Liver (tissue), 3 donors: Measurements from ENCODE around the gene WIPF2.

Source experiments
- JUND ChIP-seq, 2 donors: IDR thresholded peaks; 2 replicates each; pipeline ENCODE4 v1.6.1; 2016; ENCODE audit warnings: antibody characterized with exemption in 2 of 2
- YY1 ChIP-seq: IDR thresholded peaks from 2 replicates; pipeline ENCODE4 v1.6.1; 2016; ENCODE audit warnings: antibody characterized with exemption, mild to moderate bottlenecking
- TF ChIP-seq, protein P1 (sequence below): fragments of 150-350 bp; IDR thresholded peaks from 2 replicates; pipeline ENCODE4 v1.5.1; 2017; ENCODE audit warnings: improper control_type of control experiment, low read depth, low read length; ENCODE audit not compliant: missing input control
- TF ChIP-seq, protein P2 (sequence below): IDR thresholded peaks from 2 replicates; pipeline ENCODE4 v1.6.1; 2016; ENCODE audit warnings: antibody characterized with exemption, mild to moderate bottlenecking
- donor health status: healthy.
- donor health status: healthy.

DNA sequence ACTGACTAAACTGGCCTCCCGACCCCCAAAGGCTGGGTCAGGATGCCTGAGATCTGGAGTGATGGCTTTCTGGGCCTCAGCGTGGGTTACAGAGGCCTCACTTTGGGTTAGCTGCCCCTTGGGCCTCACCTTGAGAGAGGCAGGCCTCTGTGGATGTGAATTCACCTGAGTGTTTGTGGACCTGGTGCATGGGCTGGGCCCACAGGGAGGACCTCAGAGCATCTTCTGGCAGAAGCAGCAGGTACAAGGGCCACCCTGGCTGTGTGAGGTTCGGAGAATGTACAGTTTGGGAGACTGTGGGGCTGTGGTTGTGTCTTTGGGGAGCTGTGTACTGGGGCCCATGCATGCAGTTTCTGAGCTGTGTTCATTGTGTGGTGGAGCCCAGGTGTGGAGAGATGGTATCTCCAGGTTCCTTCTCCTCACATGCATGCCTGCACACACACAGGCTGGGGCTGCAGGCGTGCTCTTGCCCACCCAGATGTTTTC, 108.2 kb downstream of the WIPF2 start:
- TF ChIP-seq, protein P1, sequence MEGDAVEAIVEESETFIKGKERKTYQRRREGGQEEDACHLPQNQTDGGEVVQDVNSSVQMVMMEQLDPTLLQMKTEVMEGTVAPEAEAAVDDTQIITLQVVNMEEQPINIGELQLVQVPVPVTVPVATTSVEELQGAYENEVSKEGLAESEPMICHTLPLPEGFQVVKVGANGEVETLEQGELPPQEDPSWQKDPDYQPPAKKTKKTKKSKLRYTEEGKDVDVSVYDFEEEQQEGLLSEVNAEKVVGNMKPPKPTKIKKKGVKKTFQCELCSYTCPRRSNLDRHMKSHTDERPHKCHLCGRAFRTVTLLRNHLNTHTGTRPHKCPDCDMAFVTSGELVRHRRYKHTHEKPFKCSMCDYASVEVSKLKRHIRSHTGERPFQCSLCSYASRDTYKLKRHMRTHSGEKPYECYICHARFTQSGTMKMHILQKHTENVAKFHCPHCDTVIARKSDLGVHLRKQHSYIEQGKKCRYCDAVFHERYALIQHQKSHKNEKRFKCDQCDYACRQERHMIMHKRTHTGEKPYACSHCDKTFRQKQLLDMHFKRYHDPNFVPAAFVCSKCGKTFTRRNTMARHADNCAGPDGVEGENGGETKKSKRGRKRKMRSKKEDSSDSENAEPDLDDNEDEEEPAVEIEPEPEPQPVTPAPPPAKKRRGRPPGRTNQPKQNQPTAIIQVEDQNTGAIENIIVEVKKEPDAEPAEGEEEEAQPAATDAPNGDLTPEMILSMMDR, result no peak
- no peak for TF ChIP-seq JUND (IDR thresholded peaks at IDR 0.05)
- TF ChIP-seq, protein P2, sequence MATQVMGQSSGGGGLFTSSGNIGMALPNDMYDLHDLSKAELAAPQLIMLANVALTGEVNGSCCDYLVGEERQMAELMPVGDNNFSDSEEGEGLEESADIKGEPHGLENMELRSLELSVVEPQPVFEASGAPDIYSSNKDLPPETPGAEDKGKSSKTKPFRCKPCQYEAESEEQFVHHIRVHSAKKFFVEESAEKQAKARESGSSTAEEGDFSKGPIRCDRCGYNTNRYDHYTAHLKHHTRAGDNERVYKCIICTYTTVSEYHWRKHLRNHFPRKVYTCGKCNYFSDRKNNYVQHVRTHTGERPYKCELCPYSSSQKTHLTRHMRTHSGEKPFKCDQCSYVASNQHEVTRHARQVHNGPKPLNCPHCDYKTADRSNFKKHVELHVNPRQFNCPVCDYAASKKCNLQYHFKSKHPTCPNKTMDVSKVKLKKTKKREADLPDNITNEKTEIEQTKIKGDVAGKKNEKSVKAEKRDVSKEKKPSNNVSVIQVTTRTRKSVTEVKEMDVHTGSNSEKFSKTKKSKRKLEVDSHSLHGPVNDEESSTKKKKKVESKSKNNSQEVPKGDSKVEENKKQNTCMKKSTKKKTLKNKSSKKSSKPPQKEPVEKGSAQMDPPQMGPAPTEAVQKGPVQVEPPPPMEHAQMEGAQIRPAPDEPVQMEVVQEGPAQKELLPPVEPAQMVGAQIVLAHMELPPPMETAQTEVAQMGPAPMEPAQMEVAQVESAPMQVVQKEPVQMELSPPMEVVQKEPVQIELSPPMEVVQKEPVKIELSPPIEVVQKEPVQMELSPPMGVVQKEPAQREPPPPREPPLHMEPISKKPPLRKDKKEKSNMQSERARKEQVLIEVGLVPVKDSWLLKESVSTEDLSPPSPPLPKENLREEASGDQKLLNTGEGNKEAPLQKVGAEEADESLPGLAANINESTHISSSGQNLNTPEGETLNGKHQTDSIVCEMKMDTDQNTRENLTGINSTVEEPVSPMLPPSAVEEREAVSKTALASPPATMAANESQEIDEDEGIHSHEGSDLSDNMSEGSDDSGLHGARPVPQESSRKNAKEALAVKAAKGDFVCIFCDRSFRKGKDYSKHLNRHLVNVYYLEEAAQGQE, result no peak
- no peak for TF ChIP-seq YY1
